Stomach (tissue), 9 donors: ENCODE measurements around the gene JCAD. TPM values are rescaled to one million over a fixed set of nuclear protein-coding genes. Genes with fewer than 3 reads are reported as not detected.
A peak's percentile ranks its signal among the peaks of the same experiment; 100 is the strongest.

Experiments used
- DNase-seq, 2 donors: peaks; one replicate each; pipeline versions ENCODE4 v3.0.0 to v3.0.0-alpha.2; 2013 to 2019
- H3K27ac ChIP-seq, 5 donors: fragments of 200-600 bp in 4 of 5; sonication (generic) in 4 of 5; one replicate each; pipeline ENCODE4 v1.5.1; 2013 to 2019; ENCODE audit warnings: mild to moderate bottlenecking in 1 of 5, moderate library complexity in 1 of 5
- H3K27me3 ChIP-seq, 3 donors: fragments of 200-600 bp; sonication (generic); one replicate each; pipeline ENCODE4 v1.5.1; 2017 to 2019; ENCODE audit warnings: mixed run types in 1 of 3
- H3K36me3 ChIP-seq, 4 donors: fragments of 200-600 bp; sonication (generic); 1 replicate in 3 of 4; 2 replicates in 1 of 4; pipeline ENCODE4 v1.5.1; 2016 to 2019
- H3K4me1 ChIP-seq, 4 donors: fragments of 200-600 bp; sonication (generic); one replicate each; pipeline ENCODE4 v1.5.1; 2016 to 2019
- H3K4me3 ChIP-seq, 4 donors: fragments of 200-600 bp; sonication (generic) in 3 of 4; one replicate each; pipeline ENCODE4 v1.5.1; 2016 to 2019; ENCODE audit warnings: mild to moderate bottlenecking in 1 of 4
- H3K9me3 ChIP-seq, 4 donors: fragments of 200-600 bp; sonication (generic); one replicate each; pipeline ENCODE4 v1.5.1; 2016 to 2019
- CTCF ChIP-seq, 7 experiments: fragments of 450-650 bp in 4 of 7; fragments of 200-600 bp in 3 of 7; sonication (generic) in 3 of 7; IDR thresholded peaks; one replicate each; pipeline ENCODE4 v1.5.1; 2016 to 2019; ENCODE audit warnings: antibody characterized with exemption in 7 of 7, control low read depth in 2 of 7, mild to moderate bottlenecking in 1 of 7
- EP300 ChIP-seq: sonication (generic); formaldehyde crosslinking; IDR thresholded peaks from one replicate; pipeline ENCODE4 v1.6.1; 2017; ENCODE audit warnings: antibody characterized with exemption
- POLR2A ChIP-seq, 4 donors: fragments of 450-650 bp; IDR thresholded peaks; one replicate each; pipeline ENCODE4 v1.6.1; 2016; ENCODE audit warnings: antibody characterized with exemption in 4 of 4, control low read depth in 2 of 4, mild to moderate bottlenecking in 1 of 4, moderate library complexity in 1 of 4
- POLR2AphosphoS5 ChIP-seq, 3 donors: sonication (generic); formaldehyde crosslinking; IDR thresholded peaks; one replicate each; pipeline ENCODE4 v1.6.1; 2016; ENCODE audit warnings: antibody characterized with exemption in 3 of 3
- WGBS, 5 donors: extraction: QIAGEN DNeasy Blood & Tissue Kit in 3 of 5; methylation state at CpG; one replicate each; pipeline versions ENCODE4 v1.1.5 to v1.1.7; 2013 to 2018; 5-methylcytosine and 5-hydroxymethylcytosine counted together
- intact Hi-C: fragments of 100-400 bp; cut with DNase I; formaldehyde crosslinking; loops from one replicate; pipeline ENCODE4 v1.15.1; 2023; ENCODE audit warnings: low total_unique reads
- polyA plus RNA-seq, 3 donors: library from polyadenylated mRNA; stranded (reverse); fragments of 200-250 nt; gene quantifications; one replicate each; pipeline ENCODE4 v1.2.3, GENCODE V29; 2013
- total RNA-seq, 5 donors: library from RNA; depleted of rRNA; stranded (reverse); fragments of >200 nt; gene quantifications; one replicate each; pipeline versions ENCODE4 v1.1.0 to v1.2.3, GENCODE V29; 2014 to 2016
- donor health status: healthy with polysubstance abuse.
- donor health status: Bipolar disorder and iron deficiency.
- donor health status: healthy.

The JCAD gene
- total and polyA plus RNA-seq, 8 donors: 1.6 to 30.3 (median 10.4) TPM

- intact Hi-C loops: no loop called here
- no peak overlapping the region for H3K27ac ChIP-seq
- H3K36me3 ChIP-seq: no peaks in the 10 kb centered on the region
- H3K9me3 ChIP-seq: no peaks in the 10 kb centered on the region
- 79 to 91% (median 89%) methylated on average over 8 of the region's 8 CpGs for WGBS, 5 donors
- no peak for DNase-seq
- H3K4me1 ChIP-seq: peaks cover 15 to 25% (median 23%) of the 10 kb centered on the region in 4 donors
- peaks cover 0 to 26% (median 9%) of the 10 kb centered on the region in 3 donors for H3K27me3 ChIP-seq
- no peak overlapping the region for H3K4me3 ChIP-seq
- no peak for TF ChIP-seq CTCF (IDR thresholded peaks at IDR 0.05)
- no peak for TF ChIP-seq POLR2A (IDR thresholded peaks at IDR 0.05)
- TF ChIP-seq EP300: no peak
- no peak for TF ChIP-seq POLR2AphosphoS5 (IDR thresholded peaks at IDR 0.05)
These were observed 3.2 kb upstream of the JCAD start for GRCh38 chr10:30062582-30062981.

DNA sequence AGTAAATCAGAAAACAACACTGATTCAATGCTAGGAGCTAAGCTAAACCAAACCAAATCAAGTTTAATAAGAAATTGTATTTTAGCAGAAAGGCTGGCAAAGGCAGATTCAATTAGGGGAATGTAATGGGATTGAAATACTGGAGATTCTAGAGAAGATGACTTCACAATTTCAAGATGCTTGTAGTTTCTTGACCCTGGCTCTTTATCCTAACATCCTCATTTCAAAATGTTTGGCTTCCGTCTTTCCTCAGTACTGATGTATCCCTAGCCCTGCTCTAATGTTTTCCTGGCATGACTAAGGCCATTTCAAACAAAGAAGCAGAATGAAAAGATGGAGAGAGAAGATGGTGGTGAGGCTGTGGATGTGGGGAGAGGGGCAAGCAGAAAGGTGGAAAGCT is 2.7 kb upstream of the JCAD start:
- Histone ChIP-seq H3K27ac (no peak overlapping the region), H3K9me3 (no peaks in the 10 kb centered on the region), H3K36me3 (no peaks in the 10 kb centered on the region), H3K4me3 (no peak overlapping the region), H3K27me3 (peaks cover 0 to 26% (median 9%) of the 10 kb centered on the region in 3 donors), H3K4me1 (peaks cover 15 to 30% (median 27%) of the 10 kb centered on the region in 4 donors)
- 67 to 88% (median 71%) methylated on average over 1 of the region's 1 CpG for WGBS, 5 donors
- TF ChIP-seq CTCF (IDR thresholded peaks at IDR 0.05) (no peak), POLR2A (IDR thresholded peaks at IDR 0.05) (no peak), POLR2AphosphoS5 (IDR thresholded peaks at IDR 0.05) (no peak)
- no peak for DNase-seq
- intact Hi-C loops: no loop called here

DNA sequence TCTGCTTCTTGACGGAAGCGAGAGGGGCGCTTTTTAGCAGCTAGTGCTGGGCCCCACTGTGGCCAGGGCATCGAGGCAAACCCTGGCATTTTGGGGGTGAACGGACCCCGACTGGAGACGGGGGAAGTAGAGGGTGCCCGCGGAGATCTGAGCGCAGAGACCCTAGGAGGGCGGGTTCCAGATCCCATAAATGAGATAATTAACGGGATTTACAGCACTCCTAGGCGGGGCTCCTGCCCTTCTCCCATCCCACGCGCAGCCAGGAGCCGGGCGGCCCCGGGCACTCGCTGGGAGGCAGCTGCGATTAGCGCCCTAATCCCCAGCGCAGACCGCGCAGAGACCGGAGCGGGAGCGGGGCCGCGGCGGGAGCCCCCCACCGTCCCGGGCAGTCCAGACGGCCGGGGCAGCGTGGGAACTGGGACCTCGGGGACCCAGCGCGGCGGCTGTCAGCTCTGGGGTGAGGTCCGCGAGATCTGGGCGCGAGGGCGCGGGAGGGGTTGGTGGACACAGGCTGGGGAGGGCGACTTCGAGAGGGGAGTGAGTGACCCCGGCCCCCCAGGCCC is 735 bp downstream of the JCAD start:
- H3K27me3 ChIP-seq: peaks cover 0 to 26% (median 9%) of the 10 kb centered on the region in 3 donors
- DNase-seq: peak in 1 of 2 donors; percentile 68
- H3K36me3 ChIP-seq: no peaks in the 10 kb centered on the region
- intact Hi-C loops: no loop called here
- peak overlapping the region; percentile 56 to 89 (median 79) for H3K27ac ChIP-seq
- H3K4me3 ChIP-seq: peak overlapping the region; percentile 68 to 93 (median 81)
- H3K9me3 ChIP-seq: no peaks in the 10 kb centered on the region
- WGBS, 5 donors: 13 to 32% (median 20%) methylated on average over 16 to 48 of the region's 48 CpGs
- TF ChIP-seq POLR2A (IDR thresholded peaks at IDR 0.05) (no peak), POLR2AphosphoS5 (IDR thresholded peaks at IDR 0.05) (no peak), CTCF (IDR thresholded peaks at IDR 0.05) (no peak), EP300 (no peak)
- H3K4me1 ChIP-seq: peaks cover 21 to 51% (median 41%) of the 10 kb centered on the region in 4 donors

- H3K9me3 ChIP-seq: no peaks in the 10 kb centered on the region
- no peak for TF ChIP-seq EP300
- TF ChIP-seq CTCF (IDR thresholded peaks at IDR 0.05): no peak
- TF ChIP-seq POLR2AphosphoS5 (IDR thresholded peaks at IDR 0.05): no peak
- TF ChIP-seq POLR2A (IDR thresholded peaks at IDR 0.05): no peak
- peaks cover 21 to 51% (median 41%) of the 10 kb centered on the region in 4 donors for H3K4me1 ChIP-seq
- H3K27me3 ChIP-seq: peaks cover 0 to 26% (median 9%) of the 10 kb centered on the region in 3 donors
- peak overlapping the region; percentile 56 to 89 (median 79) for H3K27ac ChIP-seq
- no peaks in the 10 kb centered on the region for H3K36me3 ChIP-seq
- intact Hi-C loops: no loop called here
- no peak for DNase-seq
- peak overlapping the region; percentile 68 to 93 (median 81) for H3K4me3 ChIP-seq
- 78 to 87% (median 84%) methylated on average over 13 of the region's 13 CpGs for WGBS, 5 donors
These were observed 1.4 kb downstream of the JCAD start for GRCh38 chr10:30057894-30058556.
